Stimulated activated naive CD4-positive, alpha-beta T cell treated with Interleukin-2 at 50 U/mL for 16 hours (primary cell): ENCODE measurements around the gene PER2.

Experiments
- DNase-seq: peaks from one replicate; lab custom pipeline; 2025; lab: John Stamatoyannopoulos, UW

Gene PER2

GRCh38 chr2:238267884-238268680 lies 20.3 kb downstream of the PER2 start:
- DNase-seq, result no peak

DNA sequence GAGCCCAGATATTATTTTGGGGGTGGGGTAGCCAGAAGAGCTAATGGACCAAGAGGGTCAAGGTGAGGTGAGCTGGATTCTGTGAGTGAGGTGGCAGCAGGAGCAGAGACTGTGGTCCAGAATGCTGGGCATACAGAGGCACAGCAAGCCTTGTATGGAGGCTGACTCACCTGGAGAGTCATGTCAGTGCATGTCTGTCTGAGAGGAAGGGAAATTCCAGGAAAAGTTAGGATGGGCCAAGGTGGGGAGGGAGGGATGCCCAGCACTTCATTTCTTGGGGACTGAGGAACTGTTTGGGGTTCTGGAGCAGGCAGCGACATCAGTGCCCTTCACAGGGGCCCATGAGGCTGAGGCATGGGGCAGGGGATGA lies 21.1 kb downstream of the PER2 start:
- no peak for DNase-seq

DNA sequence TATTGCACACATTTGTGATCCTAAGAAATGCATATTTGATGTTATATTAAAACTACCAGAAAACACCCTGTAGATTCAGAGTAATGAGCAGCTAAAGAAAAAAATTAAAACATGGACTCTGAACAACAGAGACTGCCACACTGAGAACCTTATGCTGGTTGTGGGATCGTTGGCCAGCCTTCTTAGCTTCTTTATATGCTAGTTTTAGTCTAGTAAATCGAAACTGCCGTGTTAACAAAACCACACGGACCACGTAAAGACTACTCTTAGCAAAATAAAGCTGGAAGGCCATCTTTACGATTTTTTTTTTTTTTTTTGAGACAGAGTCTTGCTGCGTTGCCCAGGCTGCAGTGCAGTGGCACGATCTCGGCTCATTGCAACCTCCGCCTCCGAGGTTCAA lies 22.8 kb downstream of the PER2 start:
- DNase-seq, result no peak

- DNase-seq, result no peak
Measured at GRCh38 chr2:238264072-238264460, 24.3 kb downstream of the PER2 start.

GRCh38 chr2:238263204-238264071 lies 25.0 kb downstream of the PER2 start:
- peak; percentile 56 for DNase-seq

- DNase-seq, result no peak
Measured at GRCh38 chr2:238262496-238263122, 25.8 kb downstream of the PER2 start.

- no peak for DNase-seq
Measured at GRCh38 chr2:238261718-238262375, 26.6 kb downstream of the PER2 start.

DNA sequence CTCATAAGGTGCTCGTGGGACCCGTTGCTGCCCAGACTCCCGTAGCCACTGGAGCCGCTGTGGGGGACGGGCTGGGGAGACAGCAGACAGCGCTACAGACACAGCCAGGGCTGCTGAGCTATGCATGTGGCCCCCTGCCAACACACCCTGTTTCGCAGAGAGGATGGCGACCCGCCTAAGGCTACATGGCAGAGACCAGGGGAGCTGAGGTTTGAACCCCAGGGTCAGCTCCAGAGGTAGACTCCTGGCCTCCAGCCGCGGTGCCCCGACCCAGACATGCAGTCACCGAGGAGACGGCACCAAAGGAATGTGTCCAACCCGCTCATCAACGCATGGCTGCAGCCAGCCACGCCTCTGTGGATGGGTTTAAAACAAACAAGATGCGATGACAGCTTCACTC lies 27.5 kb downstream of the PER2 start:
- no peak for DNase-seq

DNA sequence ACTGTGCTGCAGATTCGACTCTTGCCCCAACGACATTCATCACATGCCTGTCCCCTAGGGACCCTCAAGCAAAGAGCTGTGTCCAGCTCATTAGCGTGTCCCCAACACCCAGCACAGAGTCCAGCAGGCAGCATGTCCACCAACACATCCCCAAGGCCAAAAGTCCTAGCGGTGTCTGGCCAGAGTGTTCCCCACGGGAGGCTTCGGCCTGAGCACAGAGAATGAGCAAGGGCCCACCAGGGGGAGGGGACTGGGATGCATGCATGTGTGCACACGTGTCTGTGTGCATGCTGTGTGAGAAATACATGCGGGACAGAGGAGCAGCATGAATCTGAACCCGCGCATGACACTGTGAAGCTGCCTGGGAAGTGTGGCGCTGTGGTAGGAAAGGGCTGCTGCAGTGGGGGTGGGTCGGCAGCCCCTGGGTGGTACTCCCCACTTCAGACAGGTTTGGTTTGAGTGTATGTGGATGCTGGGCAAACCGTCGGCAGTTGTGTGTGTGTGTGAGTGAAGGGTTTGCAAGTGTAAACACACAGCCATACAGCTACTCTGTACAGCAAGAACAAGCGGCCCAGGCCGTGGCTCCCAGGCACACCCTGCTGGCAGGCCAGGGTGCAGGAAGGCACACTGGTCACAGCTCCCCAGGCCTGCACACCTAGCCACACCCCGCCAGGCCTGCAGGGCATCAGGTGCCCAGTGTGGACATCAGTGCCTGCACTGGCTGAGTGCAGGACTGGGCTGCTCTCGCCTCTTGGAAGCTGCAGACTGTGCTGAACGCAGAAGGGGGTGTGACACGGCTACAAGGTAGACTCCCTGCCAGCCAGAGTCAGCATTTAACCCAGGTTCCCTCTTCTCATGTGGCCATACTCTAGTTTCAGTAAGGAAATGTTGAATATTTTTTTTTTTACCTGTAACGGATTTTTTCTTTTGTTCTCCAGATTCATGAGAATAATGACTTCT lies 29.1 kb downstream of the PER2 start:
- no peak for DNase-seq

DNA sequence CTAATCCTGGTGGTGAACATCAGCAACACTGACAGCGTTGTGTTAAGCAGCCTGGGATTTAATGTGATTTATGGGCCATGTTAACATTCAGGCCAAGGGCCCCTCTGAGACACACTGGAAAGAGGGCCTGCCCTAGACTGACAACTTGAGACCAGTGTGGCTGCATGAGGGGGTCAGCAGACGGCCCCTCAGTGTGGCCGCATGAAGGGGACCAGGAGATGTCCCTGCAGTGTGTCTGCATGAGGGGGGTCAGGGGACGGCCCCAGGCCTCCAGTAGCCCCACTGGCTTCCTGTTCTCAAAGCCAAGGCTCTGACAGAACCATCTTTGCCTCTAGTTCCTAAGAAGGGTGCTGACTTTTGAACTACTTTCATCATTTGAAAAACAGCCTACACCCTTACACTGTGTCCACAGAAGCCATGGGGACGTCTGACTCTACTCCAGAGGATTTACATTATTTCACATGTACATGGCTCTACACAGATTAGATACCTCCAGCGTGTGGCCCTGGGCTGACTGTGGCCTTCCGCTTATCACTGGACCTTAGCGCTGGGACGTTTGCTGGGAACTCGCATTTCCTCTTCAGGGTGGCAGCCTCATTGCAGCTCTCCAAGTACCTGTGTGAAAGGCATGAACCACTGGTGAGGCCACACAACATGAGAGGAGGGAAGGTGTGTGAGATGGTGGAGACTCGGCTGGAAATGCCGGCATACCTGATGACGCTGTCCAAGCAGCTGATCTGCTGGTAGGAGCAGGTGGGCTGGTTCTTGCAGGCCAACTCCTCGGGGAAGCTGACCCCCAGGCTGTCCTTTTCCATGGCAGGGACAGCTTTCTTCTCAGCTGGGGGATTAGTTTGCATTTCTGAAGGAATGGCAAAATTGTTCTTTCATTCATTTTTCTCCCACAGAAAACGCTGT lies 30.4 kb downstream of the PER2 start:
- DNase-seq, result no peak

DNA sequence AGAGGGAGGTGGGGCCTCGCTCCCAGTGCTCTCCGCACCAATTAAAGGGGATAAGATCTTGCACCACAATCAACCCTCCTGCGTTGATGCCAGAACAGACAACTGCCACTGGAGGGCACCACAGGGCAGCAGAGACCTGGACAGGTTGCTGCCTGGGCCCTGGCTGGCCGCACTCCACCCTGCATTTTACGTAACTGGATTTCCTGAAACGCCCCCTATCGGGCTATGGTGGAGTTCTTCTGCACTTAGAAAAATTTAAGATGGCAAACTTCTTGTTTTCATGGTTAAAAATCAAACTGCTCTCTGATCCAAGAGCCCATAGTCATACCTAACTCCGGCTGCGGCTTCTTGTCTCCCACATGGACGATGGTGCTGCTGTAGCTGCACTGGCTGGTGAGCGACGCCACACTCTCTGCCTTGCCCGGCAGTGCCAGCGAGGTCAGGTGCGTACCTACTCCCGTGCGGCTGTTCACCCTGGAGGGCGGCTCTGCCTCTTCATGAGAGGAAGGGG lies 31.8 kb downstream of the PER2 start:
- DNase-seq, result peak; percentile 70

- DNase-seq, result no peak
Measured at GRCh38 chr2:238256111-238256510, 32.3 kb downstream of the PER2 start.

DNA sequence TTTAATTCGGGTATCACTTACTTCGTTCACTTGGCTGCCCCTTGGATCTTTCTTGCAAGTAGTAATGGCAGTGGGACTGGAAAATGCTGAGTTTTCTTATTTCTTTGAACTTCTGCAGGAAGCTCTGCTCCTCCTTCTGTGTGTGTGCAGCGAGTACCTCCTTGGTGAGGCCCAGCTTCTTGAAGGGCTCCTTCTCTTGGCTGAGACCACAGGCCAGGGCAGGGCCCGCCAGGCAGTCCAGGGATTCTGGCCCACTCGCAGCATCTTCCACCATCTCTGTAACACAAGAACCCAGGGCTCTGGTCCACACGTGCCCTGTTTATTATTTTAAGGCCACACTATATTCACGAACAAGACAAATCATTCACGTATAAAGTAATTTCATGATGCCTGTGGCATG lies 32.8 kb downstream of the PER2 start:
- no peak for DNase-seq

DNA sequence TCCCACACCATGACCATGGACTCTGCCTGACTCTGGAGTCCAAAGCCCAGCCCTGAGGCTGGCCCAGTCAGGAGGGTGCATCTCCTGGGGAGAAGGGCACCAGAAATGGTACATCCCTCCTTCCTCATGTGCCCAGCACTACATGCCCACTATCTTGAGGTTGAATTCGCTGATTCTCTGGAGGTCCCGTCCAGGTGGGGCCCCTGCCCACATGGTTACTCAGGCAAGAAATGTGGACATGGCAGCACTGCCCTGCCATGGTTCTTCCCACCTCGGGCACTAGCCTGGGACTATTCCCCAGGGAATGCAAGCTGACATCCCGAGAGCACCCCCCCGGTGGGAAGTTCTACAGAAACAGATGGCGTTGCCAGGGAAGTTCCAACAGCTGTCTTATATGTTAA lies 33.3 kb downstream of the PER2 start:
- no peak for DNase-seq

DNA sequence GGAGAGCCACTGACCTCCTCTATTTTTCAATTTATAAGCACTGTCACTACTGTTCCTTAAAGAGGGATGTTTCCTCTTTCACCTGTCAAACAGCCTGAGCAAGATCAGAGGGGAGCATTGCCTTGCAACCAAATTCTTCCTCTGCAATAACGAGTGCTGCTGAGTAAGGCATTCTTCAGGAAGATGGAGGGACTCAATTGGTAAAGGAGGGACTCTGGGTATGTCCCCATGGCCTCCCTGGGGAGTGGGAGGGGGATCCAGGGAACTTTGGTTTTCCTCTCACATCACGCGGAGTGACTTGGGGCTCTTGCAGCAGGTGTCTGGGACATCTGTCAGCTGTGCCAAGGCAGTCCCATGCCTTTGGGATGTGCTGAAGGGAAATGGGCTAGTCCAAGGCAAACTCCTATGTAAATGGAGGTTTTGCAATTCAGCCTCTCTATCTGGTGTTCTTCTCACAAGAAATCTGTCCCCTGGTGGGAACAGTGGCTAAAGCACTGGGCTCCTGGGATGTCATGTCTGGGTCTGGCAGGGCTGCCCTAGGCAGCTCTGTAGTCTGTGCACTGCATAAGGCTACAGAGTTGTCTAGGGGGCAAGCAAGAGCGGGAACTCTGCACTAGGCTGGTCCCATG lies 34.2 kb downstream of the PER2 start:
- no peak for DNase-seq

DNA sequence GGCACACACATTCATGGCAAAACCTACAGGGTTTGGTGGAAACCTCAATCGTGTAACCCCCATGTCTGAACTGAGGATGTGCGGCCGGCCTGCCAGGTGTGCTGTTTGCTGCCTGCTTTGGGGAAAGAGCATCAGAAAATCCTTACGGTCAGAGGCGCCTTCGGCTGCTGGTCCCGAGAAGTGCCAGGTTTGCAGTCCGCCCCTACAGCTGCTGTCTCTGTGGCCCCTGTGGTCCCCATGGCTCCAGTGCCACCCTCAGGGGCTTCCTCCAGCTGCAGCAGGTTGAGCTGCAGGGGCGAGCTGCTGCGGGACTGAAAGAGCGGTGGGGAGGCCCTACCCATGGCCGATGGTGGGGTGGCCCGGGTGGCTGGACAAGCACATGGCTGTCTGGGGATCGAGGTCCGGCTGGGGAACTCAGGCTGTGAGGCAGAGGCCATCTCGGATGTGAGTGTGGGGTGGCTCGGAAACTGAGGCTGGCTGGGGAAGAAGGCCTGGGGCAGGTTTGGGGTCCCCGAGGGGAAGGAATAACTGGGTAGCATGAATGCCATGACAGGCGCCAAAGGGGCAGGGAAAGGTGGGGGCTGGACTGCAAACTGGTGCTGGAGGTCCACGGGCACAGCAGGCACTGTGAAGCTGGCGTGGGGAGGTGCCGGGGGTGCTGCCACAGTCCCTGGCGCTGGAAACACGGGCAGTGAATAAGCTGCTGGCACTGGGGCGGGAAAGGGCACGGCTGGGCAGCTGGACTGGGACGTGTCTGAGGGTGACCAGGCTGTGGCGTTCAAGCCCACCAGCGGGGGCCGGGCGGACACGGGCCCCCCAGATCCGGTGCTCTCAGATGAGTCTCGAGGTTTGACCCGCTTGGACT lies 35.4 kb downstream of the PER2 start:
- DNase-seq, result no peak

GRCh38 chr2:238251986-238252385 lies 36.4 kb downstream of the PER2 start:
- no peak for DNase-seq

- no peak for DNase-seq
Measured at GRCh38 chr2:238251331-238251730, 37.1 kb downstream of the PER2 start.
